Neural cell (in vitro differentiated cells): ENCODE results near the gene RALGDS. TPM values are rescaled to one million over a fixed set of nuclear protein-coding genes. Genes with fewer than 3 reads are reported as not detected.

Experiments
- H2AFZ ChIP-seq: fragments of 200-600, 300-800 bp; sonication (generic), shearing (Covaris generic); 2 replicates; pipeline ENCODE4 v1.6.0; 2014; ENCODE audit warnings: low read depth, mild to moderate bottlenecking, antibody characterized with exemption, low read length, moderate library complexity
- H3F3A ChIP-seq: fragments of 200-600 bp; shearing (Covaris generic); 2 replicates; pipeline ENCODE4 v1.6.1; 2016; ENCODE audit warnings: mild to moderate bottlenecking, moderate library complexity, mixed read lengths, antibody characterized with exemption, low read length; ENCODE audit not compliant: insufficient read depth, poor library complexity, severe bottlenecking
- H3K27ac ChIP-seq: fragments of 200-600, 300-800 bp; sonication (generic), shearing (Covaris generic); 2 replicates; pipeline ENCODE4 v1.5.1; 2014; ENCODE audit warnings: mild to moderate bottlenecking, low read length, moderate library complexity
- H3K27me3 ChIP-seq: fragments of 300-800, 200-600 bp; sonication (generic), shearing (Covaris generic); 2 replicates; pipeline ENCODE4 v1.6.0; 2014; ENCODE audit warnings: mild to moderate bottlenecking, low read depth, low read length, moderate library complexity; ENCODE audit not compliant: insufficient read depth
- H3K36me3 ChIP-seq: fragments of 300-800, 200-600 bp; sonication (generic), shearing (Covaris generic); 2 replicates; pipeline ENCODE4 v1.5.1; 2014; ENCODE audit warnings: mild to moderate bottlenecking, antibody characterized with exemption, low read length, moderate library complexity; ENCODE audit not compliant: insufficient read depth
- H3K4me2 ChIP-seq: fragments of 300-800, 200-600 bp; sonication (generic), shearing (Covaris generic); 2 replicates; pipeline ENCODE4 v1.6.0; 2014; ENCODE audit warnings: mild to moderate bottlenecking, low read length
- H3K4me3 ChIP-seq: fragments of 300-800, 200-600 bp; sonication (generic), shearing (Covaris generic); 2 replicates; pipeline ENCODE4 v1.5.1; 2014; ENCODE audit warnings: mild to moderate bottlenecking, low read length, moderate library complexity
- H3K79me2 ChIP-seq: fragments of 200-600 bp; shearing (Covaris generic); replicated peaks from 2 replicates; pipeline ENCODE4 v1.6.0; 2014; ENCODE audit warnings: mild to moderate bottlenecking, low read length, moderate library complexity; ENCODE audit not compliant: insufficient read depth
- H3K9ac ChIP-seq: fragments of 300-800, 200-600 bp; sonication (generic), shearing (Covaris generic); 2 replicates; pipeline ENCODE4 v1.6.1; 2016; ENCODE audit warnings: mild to moderate bottlenecking, low read length, mixed read lengths
- H3K9me2 ChIP-seq: fragments of 200-600 bp; shearing (Covaris generic); 2 replicates; pipeline ENCODE4 v1.6.1; 2016; ENCODE audit warnings: mild to moderate bottlenecking, low read length, mixed read lengths; ENCODE audit not compliant: insufficient read depth
- H3K9me3 ChIP-seq: fragments of 200-600, 300-800 bp; sonication (generic), shearing (Covaris generic); 2 replicates; pipeline ENCODE4 v1.6.1; 2016; ENCODE audit warnings: mild to moderate bottlenecking, mixed run types, low read length, moderate library complexity, mixed read lengths
- H4K20me1 ChIP-seq: fragments of 200-600 bp; shearing (Covaris generic); 2 replicates; pipeline ENCODE4 v1.6.1; 2016; ENCODE audit warnings: mild to moderate bottlenecking, mixed run types; ENCODE audit not compliant: insufficient read depth
- EP300 ChIP-seq: fragments of 450-650 bp; conservative IDR thresholded peaks from 2 replicates; pipeline ENCODE4 v1.6.1; 2014; ENCODE audit warnings: antibody characterized with exemption, mild to moderate bottlenecking, moderate library complexity; ENCODE audit not compliant: poor library complexity, severe bottlenecking
- EZH2 ChIP-seq: fragments of 200-600, 300-800 bp; shearing (Covaris generic), sonication (generic); IDR thresholded peaks from 2 replicates; pipeline ENCODE4 v1.6.1; 2014; ENCODE audit warnings: antibody characterized with exemption, low read length, borderline replicate concordance, mild to moderate bottlenecking; ENCODE audit not compliant: insufficient read depth, poor library complexity, severe bottlenecking
- MXI1 ChIP-seq: fragments of 450-650 bp; conservative IDR thresholded peaks from 2 replicates; pipeline ENCODE4 v1.6.1; 2014; ENCODE audit warnings: antibody characterized with exemption, mild to moderate bottlenecking; ENCODE audit not compliant: poor library complexity, severe bottlenecking
- POLR2AphosphoS5 ChIP-seq: IDR thresholded peaks from 2 replicates; pipeline ENCODE4 v1.6.1; 2012
- RAD21 ChIP-seq: fragments of 450-650 bp; conservative IDR thresholded peaks from 2 replicates; pipeline ENCODE4 v1.6.1; 2014; ENCODE audit warnings: antibody characterized with exemption, mild to moderate bottlenecking, moderate library complexity
- SMC3 ChIP-seq: fragments of 450-650 bp; conservative IDR thresholded peaks from 2 replicates; pipeline ENCODE4 v1.6.1; 2014; ENCODE audit warnings: antibody characterized with exemption, mild to moderate bottlenecking, moderate library complexity; ENCODE audit not compliant: poor library complexity
- TAF1 ChIP-seq: IDR thresholded peaks from 2 replicates; pipeline ENCODE4 v1.6.1; 2012; ENCODE audit warnings: low read depth
- polyA plus RNA-seq: library from polyadenylated mRNA; depleted of rRNA; stranded (reverse); fragments of >200 nt; gene quantifications from 2 replicates; pipeline ENCODE4 v1.2.3, GENCODE V29; 2014
- TF ChIP-seq, protein P1 (sequence below): fragments of 450-650 bp; IDR thresholded peaks from 2 replicates; pipeline ENCODE4 v1.5.1; 2014; ENCODE audit warnings: antibody characterized with exemption, mild to moderate bottlenecking, moderate library complexity; ENCODE audit not compliant: poor library complexity, severe bottlenecking
- TF ChIP-seq, protein P2 (sequence below): IDR thresholded peaks from 2 replicates; pipeline ENCODE4 v1.6.1; 2012; ENCODE audit warnings: borderline replicate concordance

Gene RALGDS
- polyA plus RNA-seq, 1 donor from 2014 or later: 174 TPM

DNA sequence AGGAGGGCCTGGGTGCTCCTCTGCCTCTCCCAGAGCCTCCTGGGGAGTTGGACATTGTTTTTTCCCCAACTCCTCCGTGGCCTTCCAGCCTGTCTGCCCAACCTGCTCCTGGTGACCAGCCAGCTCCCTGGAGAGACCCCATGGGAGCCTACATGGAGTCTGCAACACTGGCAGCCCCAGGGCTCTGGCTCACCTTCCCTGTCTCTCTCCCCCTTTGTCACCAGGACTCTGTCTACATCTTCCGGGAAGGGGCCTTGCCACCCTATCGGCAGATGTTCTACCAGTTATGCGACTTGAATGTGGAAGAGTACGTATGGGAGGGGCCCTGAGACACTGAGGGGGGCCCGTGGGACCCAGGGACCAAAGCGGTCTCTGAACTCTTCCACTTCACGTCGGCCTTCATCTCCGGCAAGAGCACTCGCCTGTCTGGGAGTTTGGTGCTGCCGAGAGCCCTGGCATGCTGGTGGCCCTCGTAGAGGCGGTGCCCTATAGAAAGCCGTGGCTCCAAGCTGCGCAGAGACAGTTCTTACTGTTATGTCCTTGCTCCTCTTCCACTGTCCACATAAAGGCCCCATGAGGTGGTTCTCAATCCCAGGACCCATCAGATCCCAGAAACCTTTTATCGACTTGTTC lies 65.1 kb downstream of the RALGDS start:
- H3K27me3 ChIP-seq: no peaks in the 10 kb centered on the region
- H3K9ac ChIP-seq: no peak overlapping the region
- no peaks in the 10 kb centered on the region for H3K79me2 ChIP-seq
- H3K36me3 ChIP-seq: no peaks in the 10 kb centered on the region
- H3K27ac ChIP-seq: no peak overlapping the region
- H2AFZ ChIP-seq: no peak overlapping the region
- no peak overlapping the region for H3K4me2 ChIP-seq
- no peak overlapping the region for H3K4me3 ChIP-seq
- no peaks in the 10 kb centered on the region for H3K9me3 ChIP-seq
- H3F3A ChIP-seq: no peaks in the 10 kb centered on the region
- no peak for TF ChIP-seq MXI1
- TF ChIP-seq POLR2AphosphoS5: no peak
- TF ChIP-seq EZH2: no peak
- no peak for TF ChIP-seq TAF1
- TF ChIP-seq, protein P1, sequence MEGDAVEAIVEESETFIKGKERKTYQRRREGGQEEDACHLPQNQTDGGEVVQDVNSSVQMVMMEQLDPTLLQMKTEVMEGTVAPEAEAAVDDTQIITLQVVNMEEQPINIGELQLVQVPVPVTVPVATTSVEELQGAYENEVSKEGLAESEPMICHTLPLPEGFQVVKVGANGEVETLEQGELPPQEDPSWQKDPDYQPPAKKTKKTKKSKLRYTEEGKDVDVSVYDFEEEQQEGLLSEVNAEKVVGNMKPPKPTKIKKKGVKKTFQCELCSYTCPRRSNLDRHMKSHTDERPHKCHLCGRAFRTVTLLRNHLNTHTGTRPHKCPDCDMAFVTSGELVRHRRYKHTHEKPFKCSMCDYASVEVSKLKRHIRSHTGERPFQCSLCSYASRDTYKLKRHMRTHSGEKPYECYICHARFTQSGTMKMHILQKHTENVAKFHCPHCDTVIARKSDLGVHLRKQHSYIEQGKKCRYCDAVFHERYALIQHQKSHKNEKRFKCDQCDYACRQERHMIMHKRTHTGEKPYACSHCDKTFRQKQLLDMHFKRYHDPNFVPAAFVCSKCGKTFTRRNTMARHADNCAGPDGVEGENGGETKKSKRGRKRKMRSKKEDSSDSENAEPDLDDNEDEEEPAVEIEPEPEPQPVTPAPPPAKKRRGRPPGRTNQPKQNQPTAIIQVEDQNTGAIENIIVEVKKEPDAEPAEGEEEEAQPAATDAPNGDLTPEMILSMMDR: no peak
- TF ChIP-seq RAD21: no peak
- TF ChIP-seq SMC3: no peak
- TF ChIP-seq EP300: no peak
- TF ChIP-seq, protein P2, sequence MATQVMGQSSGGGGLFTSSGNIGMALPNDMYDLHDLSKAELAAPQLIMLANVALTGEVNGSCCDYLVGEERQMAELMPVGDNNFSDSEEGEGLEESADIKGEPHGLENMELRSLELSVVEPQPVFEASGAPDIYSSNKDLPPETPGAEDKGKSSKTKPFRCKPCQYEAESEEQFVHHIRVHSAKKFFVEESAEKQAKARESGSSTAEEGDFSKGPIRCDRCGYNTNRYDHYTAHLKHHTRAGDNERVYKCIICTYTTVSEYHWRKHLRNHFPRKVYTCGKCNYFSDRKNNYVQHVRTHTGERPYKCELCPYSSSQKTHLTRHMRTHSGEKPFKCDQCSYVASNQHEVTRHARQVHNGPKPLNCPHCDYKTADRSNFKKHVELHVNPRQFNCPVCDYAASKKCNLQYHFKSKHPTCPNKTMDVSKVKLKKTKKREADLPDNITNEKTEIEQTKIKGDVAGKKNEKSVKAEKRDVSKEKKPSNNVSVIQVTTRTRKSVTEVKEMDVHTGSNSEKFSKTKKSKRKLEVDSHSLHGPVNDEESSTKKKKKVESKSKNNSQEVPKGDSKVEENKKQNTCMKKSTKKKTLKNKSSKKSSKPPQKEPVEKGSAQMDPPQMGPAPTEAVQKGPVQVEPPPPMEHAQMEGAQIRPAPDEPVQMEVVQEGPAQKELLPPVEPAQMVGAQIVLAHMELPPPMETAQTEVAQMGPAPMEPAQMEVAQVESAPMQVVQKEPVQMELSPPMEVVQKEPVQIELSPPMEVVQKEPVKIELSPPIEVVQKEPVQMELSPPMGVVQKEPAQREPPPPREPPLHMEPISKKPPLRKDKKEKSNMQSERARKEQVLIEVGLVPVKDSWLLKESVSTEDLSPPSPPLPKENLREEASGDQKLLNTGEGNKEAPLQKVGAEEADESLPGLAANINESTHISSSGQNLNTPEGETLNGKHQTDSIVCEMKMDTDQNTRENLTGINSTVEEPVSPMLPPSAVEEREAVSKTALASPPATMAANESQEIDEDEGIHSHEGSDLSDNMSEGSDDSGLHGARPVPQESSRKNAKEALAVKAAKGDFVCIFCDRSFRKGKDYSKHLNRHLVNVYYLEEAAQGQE: no peak
- no peaks in the 10 kb centered on the region for H4K20me1 ChIP-seq
- H3K9me2 ChIP-seq: no peaks in the 10 kb centered on the region

DNA sequence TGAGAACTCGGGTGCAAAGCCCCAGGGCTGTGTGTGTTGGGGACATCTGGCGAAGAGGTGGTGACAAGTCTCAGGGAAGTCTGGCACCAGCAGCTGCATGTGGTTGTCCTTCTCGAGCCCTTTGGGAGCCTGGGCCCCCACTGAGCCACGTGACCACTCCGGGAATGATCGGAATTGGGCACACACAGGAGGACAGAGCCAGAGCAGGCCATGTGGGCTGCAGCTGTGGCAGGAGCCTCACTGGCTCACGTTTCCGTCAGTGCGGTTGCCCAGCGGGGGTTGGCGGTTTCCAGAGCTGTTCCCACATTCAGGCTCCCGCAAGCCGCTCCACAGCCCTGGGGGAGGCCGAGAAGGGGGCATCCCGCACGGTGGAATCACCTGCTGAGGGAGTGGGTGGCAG lies 66.1 kb downstream of the RALGDS start:
- Histone ChIP-seq H3K79me2 (no peaks in the 10 kb centered on the region), H4K20me1 (no peaks in the 10 kb centered on the region), H3K9me2 (no peaks in the 10 kb centered on the region), H3K27me3 (no peaks in the 10 kb centered on the region), H3K4me3 (no peak overlapping the region), H3F3A (no peaks in the 10 kb centered on the region), H3K9me3 (no peaks in the 10 kb centered on the region), H3K36me3 (no peaks in the 10 kb centered on the region), H3K27ac (no peak overlapping the region), H3K9ac (no peak overlapping the region), H3K4me2 (no peak overlapping the region), H2AFZ (no peak overlapping the region)
- TF ChIP-seq, protein P2: no peak
- TF ChIP-seq EZH2: no peak
- TF ChIP-seq POLR2AphosphoS5: no peak
- TF ChIP-seq, protein P1: no peak
- TF ChIP-seq TAF1: no peak
- TF ChIP-seq EP300: no peak
- no peak for TF ChIP-seq MXI1
- TF ChIP-seq SMC3: no peak
- no peak for TF ChIP-seq RAD21
